HG02885 (cell line): ENCODE data around the gene PDIA6.
"Not testable (repeated sequence)": the region's sequence is repeated elsewhere in the genome, so short reads cannot be mapped to it uniquely, and the experiment has no call there.

Experiments used
- ATAC-seq: cut with Tn5 transposase; IDR thresholded peaks from one replicate; pipeline ENCODE4 v1.9.1; 2021; ENCODE audit warnings: mild to moderate bottlenecking; ENCODE audit not compliant: unreplicated experiment, poor library complexity

PDIA6 gene

GRCh38 chr2:10811517-10811916 lies 1.1 kb downstream of the PDIA6 start:
- no peak for ATAC-seq

DNA sequence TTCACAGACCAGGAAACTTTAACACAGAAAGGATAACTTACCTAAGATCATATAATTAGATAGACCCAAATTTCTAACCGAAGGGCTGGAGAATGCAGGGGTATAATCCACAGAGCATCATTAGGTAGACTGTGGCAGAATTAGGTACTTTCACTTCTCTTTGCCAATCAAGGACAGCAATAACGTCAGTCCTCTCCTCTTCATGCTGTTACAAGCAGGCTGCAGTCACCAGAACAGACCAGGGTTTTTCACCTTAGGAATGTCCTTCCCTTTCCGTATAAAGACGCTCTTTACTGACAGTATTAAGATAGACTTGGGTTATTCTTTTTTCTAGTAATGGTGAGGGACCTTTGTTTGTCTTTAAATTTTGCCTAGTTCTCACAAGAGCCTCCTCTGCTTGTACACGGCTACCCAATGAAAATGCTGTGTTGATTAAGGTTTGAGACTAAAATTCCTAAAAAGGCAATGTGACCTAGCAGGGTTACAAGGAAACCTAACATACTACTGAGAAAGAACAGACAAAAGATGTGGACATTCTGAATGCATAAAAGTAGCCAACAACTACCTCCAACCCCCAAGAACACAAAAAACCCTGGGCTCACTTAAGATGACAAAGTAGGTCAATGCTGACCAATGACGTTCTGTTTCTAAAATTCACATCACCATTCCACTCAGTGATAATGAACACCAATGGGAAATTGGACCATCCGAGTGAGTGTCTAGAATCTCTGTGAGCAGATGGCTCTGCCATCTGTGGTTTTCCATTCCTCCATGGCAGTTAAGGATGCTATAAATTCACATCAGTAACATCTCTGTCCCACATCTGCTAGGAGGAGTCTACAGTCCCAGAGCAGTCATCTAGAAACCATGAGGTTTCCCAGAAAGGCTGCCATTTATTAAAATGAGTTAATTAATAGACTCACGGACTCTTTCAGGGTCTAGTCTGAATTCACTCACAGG lies 2.1 kb downstream of the PDIA6 start:
- ATAC-seq, result peak; percentile 26

DNA sequence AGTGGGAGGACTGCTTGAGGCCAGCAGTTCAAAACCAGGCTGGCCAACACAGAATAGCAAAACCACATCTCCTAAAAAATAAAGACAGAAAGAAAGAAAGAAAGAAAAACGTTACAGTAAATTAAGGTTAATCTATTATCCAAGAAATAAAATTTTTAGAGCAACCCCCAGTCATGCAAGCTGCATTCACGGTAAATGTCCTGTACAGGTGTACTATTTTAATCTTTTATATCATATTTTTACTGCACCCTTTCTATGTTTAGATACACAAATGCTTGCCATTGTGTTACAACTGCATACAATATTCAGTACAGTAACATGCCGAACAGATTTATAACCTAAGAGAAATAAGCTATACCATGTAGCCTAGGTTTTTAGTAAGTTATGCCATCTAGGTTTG lies 6.0 kb downstream of the PDIA6 start:
- ATAC-seq, result no peak

- ATAC-seq, result not testable (repeated sequence)
Measured at GRCh38 chr2:10805990-10806389, 6.6 kb downstream of the PDIA6 start.

GRCh38 chr2:10802657-10803056 lies 9.9 kb downstream of the PDIA6 start:
- no peak for ATAC-seq

GRCh38 chr2:10800163-10800562 lies 12.4 kb downstream of the PDIA6 start:
- no peak for ATAC-seq

DNA sequence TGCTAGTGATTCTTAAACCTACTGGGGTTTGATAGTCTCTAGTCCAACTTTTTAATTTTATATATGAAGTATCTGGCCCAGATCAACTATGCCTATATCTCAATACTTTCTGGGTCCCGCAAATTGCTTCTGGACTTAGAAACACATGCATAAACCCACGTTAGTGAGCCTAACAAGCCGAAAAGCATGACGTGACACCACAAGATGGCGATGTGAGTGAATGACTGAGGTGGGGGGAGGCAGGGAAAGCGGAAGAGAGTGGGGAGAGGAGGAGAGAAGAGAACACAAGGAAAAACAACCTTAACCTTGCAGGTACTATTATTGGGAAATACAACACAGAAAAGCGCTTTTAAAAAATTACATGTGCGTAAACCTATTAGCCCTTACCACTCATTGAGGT lies 13.8 kb downstream of the PDIA6 start:
- ATAC-seq, result no peak

GRCh38 chr2:10796703-10797102 lies 15.9 kb downstream of the PDIA6 start:
- no peak for ATAC-seq

DNA sequence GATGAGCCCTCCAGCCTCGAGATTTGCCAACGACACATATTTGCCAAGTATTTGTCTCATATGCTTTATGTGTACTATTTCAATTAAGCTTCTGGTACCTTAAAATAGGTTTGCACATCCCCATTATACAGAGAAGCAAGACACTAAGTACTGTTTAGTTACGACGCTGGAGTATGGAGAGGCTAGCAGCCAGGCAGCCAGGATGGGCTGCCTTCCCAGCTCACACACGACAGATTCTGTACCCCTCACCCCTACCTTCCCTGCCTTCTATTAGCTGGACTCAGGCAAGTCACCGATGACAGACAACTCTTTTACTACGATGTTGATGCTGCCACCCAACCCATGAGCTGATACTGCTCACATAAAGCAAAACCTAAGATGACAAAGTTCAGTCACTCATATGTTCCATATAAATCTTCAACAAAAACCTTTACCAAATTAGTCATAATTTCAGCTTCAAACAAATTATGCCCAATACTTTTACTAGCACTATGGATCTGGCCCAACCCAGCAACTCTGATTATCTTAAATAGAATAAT lies 17.0 kb downstream of the PDIA6 start:
- no peak for ATAC-seq

GRCh38 chr2:10794876-10795275 lies 17.7 kb downstream of the PDIA6 start:
- ATAC-seq, result no peak

DNA sequence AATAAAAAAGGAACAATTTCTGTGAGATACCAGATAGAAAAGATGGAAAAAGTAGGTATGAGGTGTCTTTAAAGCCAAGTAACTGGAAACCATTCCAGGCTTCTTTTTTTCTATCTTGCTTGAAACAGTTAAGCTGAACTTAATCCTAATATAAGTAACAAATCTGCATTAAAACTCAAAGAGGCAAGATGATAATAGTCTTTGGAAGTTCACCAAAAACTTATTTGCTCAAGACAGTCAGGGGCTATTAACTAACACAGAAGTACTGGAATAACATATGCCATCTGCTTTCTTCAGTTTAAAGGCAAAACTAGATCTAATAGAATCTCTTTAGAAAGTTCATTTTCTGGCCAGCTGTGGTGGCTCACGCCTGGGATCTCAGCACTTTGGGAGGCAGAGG lies 18.8 kb downstream of the PDIA6 start:
- no peak for ATAC-seq

DNA sequence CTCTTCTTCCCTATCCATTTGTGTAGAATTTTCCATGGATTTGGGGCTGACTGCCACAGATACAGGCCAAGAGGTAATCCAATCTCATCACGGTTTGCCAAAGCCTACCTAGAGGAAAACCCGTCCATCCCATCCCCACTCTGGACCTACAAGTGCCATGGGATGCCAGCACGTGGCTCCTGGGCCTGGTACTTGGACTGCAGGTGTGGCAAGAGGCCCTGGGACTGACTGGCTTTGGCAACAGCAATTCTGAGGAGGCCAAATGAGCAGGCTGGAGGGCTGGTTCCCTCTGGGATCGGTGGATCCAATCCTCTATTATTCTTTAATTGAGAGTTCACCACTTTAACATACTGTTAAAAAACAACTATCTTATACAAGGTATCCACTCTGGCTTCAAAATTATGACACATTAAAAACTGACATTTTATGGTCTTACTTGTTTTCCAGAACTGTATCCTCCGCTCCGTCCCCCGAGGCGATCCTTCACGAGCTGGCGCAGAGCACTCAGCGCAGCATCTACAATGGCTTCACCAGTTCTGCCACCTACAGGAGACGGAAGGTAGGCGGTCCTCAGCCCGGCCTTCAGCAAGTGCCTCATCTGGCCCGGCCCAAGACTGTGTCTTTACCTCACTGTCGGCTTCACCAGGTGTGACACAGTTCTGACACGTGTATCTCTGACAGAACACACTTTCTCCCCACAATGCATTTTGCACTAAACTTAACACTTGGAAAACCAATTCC lies 19.8 kb downstream of the PDIA6 start:
- ATAC-seq, result no peak

GRCh38 chr2:10792001-10792634 lies 20.5 kb downstream of the PDIA6 start:
- ATAC-seq, result peak; percentile 57

DNA sequence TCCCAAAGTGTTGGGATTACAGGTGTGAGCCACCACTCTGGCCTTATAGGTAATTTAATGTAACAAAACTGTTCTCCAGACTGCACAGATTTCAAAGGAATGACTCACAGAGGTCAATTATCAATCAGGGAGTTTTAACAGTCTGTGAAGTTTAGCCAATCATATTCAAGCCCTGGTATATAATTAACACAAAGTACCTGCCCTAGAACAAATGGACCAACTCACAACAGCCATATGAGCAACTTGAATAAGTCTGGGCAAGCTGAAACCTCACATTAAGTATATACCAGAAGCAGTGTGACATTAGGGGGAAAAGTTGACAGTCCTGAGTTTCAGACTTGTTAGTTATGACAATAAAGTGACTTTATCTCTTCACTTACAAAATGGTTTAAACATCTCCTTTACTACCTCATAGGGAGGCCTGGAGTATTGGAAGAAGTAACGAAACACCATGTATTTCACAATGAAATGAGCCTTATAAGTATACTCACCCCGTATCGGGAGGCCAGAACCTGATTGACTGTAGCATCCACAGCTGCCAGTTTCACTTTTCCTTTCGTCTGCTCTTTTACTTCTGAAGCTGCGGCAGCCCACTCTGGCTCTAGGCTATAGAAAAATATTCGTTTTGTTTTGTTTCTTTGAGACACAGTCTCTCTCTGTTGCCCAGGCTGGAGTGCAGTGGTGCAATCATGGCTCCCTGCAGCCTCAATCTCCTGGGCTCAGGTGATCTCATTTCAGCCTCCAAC lies 22.2 kb downstream of the PDIA6 start:
- ATAC-seq, result peak; percentile 90

GRCh38 chr2:10788855-10789254 lies 23.7 kb downstream of the PDIA6 start:
- ATAC-seq, result no peak

DNA sequence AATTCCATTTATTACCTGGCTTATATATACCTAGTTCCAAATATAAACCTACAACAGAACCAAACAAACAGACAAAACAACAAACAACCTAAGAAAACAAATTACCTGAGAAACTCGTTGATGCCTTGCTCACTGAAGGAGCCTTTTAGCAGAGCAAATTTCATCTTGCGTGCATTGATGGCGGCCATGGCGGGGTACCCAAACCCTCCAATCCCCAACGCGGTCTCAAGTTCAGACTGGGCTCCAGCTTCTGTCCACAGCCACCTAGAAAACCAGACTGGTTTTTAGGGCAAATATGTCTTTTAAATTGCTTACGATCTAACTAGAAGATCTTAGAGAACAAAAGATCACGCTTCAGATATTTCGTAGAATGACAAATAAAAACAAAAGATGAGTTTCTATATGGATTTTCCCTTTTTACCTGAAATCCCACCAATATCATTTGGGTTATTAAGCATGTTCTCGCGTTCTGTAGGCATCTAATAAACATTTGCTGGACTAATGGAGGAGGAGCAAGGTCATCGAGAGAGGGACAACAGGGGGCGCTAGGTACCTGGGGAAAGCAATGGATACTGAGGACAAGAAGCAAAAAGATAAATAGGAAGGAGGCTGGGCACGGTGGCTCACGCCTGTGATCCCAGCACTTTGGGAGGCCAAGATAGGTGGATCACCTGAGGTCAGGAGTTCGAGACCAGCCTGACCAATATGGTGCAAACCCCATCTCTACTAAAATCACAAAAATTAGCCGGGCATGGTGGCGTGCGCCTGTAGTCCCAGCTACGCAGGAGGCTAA lies 25.2 kb downstream of the PDIA6 start:
- ATAC-seq, result no peak

- no peak for ATAC-seq
Measured at GRCh38 chr2:10786240-10786982, 26.2 kb downstream of the PDIA6 start.

DNA sequence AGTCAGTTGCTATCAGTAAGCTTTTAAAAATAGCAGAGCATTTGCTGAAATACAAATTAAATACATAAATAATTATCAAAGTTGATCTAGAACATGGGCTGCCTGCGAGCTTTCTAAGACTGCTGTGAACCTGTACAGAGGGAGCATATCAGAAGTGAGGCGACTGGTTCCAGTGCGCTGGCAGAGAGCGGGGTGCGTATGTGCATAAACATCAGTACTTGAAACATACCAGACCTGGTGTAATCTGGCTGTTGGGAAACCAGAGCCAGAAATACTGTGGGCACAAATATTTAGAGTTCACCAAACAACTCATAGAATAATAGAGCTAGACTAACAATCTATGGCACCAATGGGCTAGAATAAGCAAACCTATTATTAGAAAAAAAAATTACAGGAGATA lies 27.3 kb downstream of the PDIA6 start:
- ATAC-seq, result no peak

DNA sequence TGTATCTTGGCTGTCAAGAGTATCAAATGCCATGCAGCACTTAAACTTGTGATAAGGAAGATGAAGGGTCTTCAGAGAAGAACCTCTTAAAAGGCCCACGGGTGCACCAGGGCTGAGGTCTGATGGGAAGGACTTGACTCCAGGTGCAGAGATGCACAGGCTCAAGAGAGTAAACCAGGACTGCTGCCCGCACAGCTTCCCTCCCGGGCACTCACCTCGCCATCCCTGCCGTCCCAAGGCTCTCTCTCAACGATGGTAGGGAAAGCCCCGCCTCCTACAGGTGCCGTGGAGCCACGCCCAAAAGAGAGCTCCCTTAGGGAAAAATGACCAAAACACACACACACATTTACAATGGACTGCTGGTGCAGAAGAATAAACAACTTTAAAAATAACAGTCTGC lies 27.9 kb downstream of the PDIA6 start:
- no peak for ATAC-seq
